Natural killer cell (primary cell): ENCODE data around the gene TXNDC9. TPM values are rescaled to one million over a fixed set of nuclear protein-coding genes. Genes with fewer than 3 reads are reported as not detected.

Source experiments
- ATAC-seq, 3 donors: fragments of 150-1000 bp in 2 of 3; fragments of 200-7000 bp in 1 of 3; cut with Tn5 transposase; 1 replicate in 1 of 3; 2 replicates in 2 of 3; pipeline ENCODE4 v1.10.0; 2021; ENCODE audit warnings: mild to moderate bottlenecking in 2 of 3, moderate library complexity in 2 of 3
- DNase-seq, 2 donors: peaks; one replicate each; pipeline versions ENCODE4 v3.0.0 to v3.0.0-alpha.2; 2013 to 2021; ENCODE audit warnings: mixed read lengths in 1 of 2
- H3K27ac ChIP-seq: one replicate; pipeline ENCODE4 v1.5.1; 2013; ENCODE audit warnings: mild to moderate bottlenecking, low read length
- H3K27me3 ChIP-seq: one replicate; pipeline ENCODE4 v1.6.1; 2013; ENCODE audit warnings: low read length; ENCODE audit not compliant: control insufficient read depth, insufficient read depth
- H3K36me3 ChIP-seq: one replicate; pipeline ENCODE4 v1.6.1; 2013; ENCODE audit warnings: low read length; ENCODE audit not compliant: control insufficient read depth, insufficient read depth
- H3K4me1 ChIP-seq: one replicate; pipeline ENCODE4 v1.6.1; 2013; ENCODE audit warnings: low read length; ENCODE audit not compliant: control insufficient read depth, insufficient read depth
- H3K4me3 ChIP-seq: one replicate; pipeline ENCODE4 v1.5.1; 2013; ENCODE audit warnings: low read length
- H3K9me3 ChIP-seq: one replicate; pipeline ENCODE4 v1.6.1; 2013; ENCODE audit warnings: low read length; ENCODE audit not compliant: control insufficient read depth, insufficient read depth
- H3K27ac Mint-ChIP-seq, 2 donors: one replicate each; pipeline ENCODE4 v1.8.0; 2022; ENCODE audit warnings: mild to moderate bottlenecking in 2 of 2, mixed read lengths in 2 of 2, moderate library complexity in 1 of 2
- H3K27me3 Mint-ChIP-seq, 2 donors: one replicate each; pipeline ENCODE4 v1.8.0; 2022; ENCODE audit warnings: low read depth in 2 of 2, mixed read lengths in 2 of 2
- H3K36me3 Mint-ChIP-seq: one replicate; pipeline ENCODE4 v1.8.0; 2022; ENCODE audit warnings: mixed read lengths
- H3K4me1 Mint-ChIP-seq, 2 donors: one replicate each; pipeline ENCODE4 v1.8.0; 2022; ENCODE audit warnings: mixed read lengths in 2 of 2
- H3K4me3 Mint-ChIP-seq: one replicate; pipeline ENCODE4 v1.8.0; 2022; ENCODE audit warnings: mild to moderate bottlenecking, moderate library complexity, mixed read lengths
- H3K9me3 Mint-ChIP-seq, 2 donors: one replicate each; pipeline ENCODE4 v1.8.0; 2022; ENCODE audit warnings: mixed read lengths in 2 of 2
- CTCF ChIP-seq: fragments of 200-600 bp; IDR thresholded peaks from one replicate; pipeline ENCODE4 v1.8.0; 2022; ENCODE audit warnings: antibody characterized with exemption
- WGBS: methylation state at CpG from one replicate; pipeline ENCODE4 v1.1.7; 2013; ENCODE audit warnings: missing lambda C conversion rate; ENCODE audit not compliant: insufficient coverage; 5-methylcytosine and 5-hydroxymethylcytosine counted together
- intact Hi-C: fragments of 100-400 bp; cut with micrococcal nuclease; formaldehyde crosslinking; loops from one replicate; pipeline ENCODE4 v1.14.2; 2022
- total RNA-seq, 4 donors: library from RNA; stranded (reverse); fragments of 120-200 nt in 1 of 4; gene quantifications; one replicate each; pipeline versions ENCODE4 v1.2.3 to v1.2.4, GENCODE V29; 2013 to 2022

The TXNDC9 gene
- total RNA-seq, 3 donors from 2014 or later (not counting 1 experiment from before 2014, with no cell fraction given), result 14.3 to 22.2 (median 18.8) TPM

DNA sequence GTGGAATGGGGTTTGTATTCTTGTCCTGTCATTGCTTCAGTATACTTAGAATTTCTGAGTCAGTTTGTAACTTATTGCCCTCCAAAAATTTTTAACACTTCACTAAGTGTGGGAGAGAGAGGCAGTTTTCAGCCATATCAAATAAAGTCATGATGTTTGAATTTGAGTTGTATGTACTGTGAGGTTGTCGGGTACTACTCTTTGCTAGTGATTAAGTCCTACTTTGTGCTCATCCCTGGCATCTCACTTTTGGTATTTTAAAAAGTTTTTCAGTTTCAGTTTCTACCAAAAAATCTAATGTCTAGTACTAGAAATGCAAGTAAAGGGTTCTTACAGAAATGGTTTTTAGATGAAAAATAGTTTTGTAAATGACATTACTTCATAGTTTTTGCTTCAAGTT is 41.7 kb upstream of the TXNDC9 start:
- no peak overlapping the region for H3K27ac Mint-ChIP-seq
- WGBS, result 88% methylated on average over 1 of the region's 1 CpG
- intact Hi-C loops, result no loop called here
- Histone ChIP-seq H3K36me3 (peaks cover 71% of the 10 kb centered on the region), H3K4me1 (no peaks in the 10 kb centered on the region), H3K27me3 (no peaks in the 10 kb centered on the region), H3K9me3 (no peaks in the 10 kb centered on the region), H3K4me3 (no peak overlapping the region), H3K27ac (no peak overlapping the region)
- ATAC-seq (no peak), DNase-seq (no peak)
- no peaks in the 10 kb centered on the region for H3K4me1 Mint-ChIP-seq
- H3K9me3 Mint-ChIP-seq, result peaks cover 0 to 2% of the 10 kb centered on the region in 2 donors
- no peaks in the 10 kb centered on the region for H3K27me3 Mint-ChIP-seq
- H3K4me3 Mint-ChIP-seq, result no peak overlapping the region
- H3K36me3 Mint-ChIP-seq, result peaks cover 44% of the 10 kb centered on the region
- TF ChIP-seq CTCF, result no peak

DNA sequence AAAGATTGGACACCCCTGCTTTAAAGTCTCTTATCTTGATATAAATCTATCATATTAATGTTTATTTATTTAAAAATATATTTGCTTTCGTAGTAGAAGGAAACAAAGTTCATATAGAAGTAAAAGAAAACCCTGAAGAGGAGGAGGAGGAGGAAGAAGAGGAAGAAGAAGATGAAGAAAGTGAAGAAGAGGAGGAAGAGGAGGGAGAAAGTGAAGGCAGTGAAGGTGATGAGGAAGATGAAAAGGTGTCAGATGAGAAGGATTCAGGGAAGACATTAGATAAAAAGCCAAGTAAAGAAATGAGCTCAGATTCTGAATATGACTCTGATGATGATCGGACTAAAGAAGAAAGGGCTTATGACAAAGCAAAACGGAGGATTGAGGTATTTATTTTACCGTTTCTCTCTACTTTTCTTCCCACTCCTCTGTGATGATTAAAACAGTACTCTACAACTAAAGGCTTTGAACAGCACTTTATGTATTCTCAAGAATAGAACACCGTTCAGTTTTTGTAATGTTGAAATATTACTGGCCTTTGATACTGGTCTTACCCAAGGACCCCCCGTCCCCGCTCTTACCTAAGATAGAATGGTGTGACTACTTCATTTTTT is 40.2 kb upstream of the TXNDC9 start:
- H3K36me3 Mint-ChIP-seq, result peaks cover 48% of the 10 kb centered on the region
- Histone ChIP-seq H3K27me3 (no peaks in the 10 kb centered on the region), H3K4me1 (no peaks in the 10 kb centered on the region), H3K36me3 (peaks cover 68% of the 10 kb centered on the region), H3K9me3 (no peaks in the 10 kb centered on the region), H3K4me3 (no peak overlapping the region), H3K27ac (no peak overlapping the region)
- H3K27me3 Mint-ChIP-seq, result no peaks in the 10 kb centered on the region
- no peak for ATAC-seq
- H3K4me3 Mint-ChIP-seq, result no peak overlapping the region
- intact Hi-C loops, result no loop called here
- H3K9me3 Mint-ChIP-seq, result peaks cover 0 to 2% of the 10 kb centered on the region in 2 donors
- DNase-seq, result no peak
- WGBS, result 96% methylated on average over 5 of the region's 7 CpGs
- no peaks in the 10 kb centered on the region for H3K4me1 Mint-ChIP-seq
- no peak overlapping the region for H3K27ac Mint-ChIP-seq
- no peak for TF ChIP-seq CTCF

DNA sequence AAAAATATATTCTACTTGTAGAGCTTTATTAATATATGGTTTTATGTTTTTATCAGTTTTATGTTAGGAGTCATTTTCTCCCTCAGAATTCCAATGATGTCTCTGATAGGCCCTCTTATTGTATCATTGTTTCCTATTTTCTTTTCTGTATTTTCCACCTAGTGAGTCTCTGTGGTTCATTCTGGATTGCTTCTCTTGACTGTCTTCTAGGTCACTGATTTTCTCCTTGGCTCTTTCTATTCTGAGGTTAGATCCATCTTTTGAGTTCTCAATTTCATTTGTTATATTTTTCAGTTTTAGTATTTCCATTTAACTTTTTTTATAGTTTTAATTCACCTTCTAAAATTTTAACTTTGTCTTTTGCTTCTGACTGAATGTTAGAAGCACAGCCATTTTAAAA is 38.6 kb upstream of the TXNDC9 start:
- H3K4me1 Mint-ChIP-seq, result no peaks in the 10 kb centered on the region
- H3K36me3 Mint-ChIP-seq, result peaks cover 36% of the 10 kb centered on the region
- no peaks in the 10 kb centered on the region for H3K27me3 Mint-ChIP-seq

More for the DNA sequence above, 38.6 kb upstream of the TXNDC9 start:
- no peaks in the 10 kb centered on the region for H3K27me3 ChIP-seq
- DNase-seq (no peak), ATAC-seq (no peak)
- H3K36me3 ChIP-seq, result peaks cover 59% of the 10 kb centered on the region
- H3K27ac ChIP-seq, result no peak overlapping the region
- no peaks in the 10 kb centered on the region for H3K9me3 ChIP-seq
- H3K4me1 ChIP-seq, result no peaks in the 10 kb centered on the region
- no peak overlapping the region for H3K4me3 ChIP-seq
- Mint-ChIP-seq H3K4me3 (no peak overlapping the region), H3K9me3 (peaks cover 0 to 2% of the 10 kb centered on the region in 2 donors), H3K27ac (no peak overlapping the region)
- intact Hi-C loops, result no loop called here
- no peak for TF ChIP-seq CTCF
